HepG2 (cell line): ENCODE measurements around the gene ZNF3.

Source experiments
- CAMTA2 ChIP-seq: sonication (generic); formaldehyde crosslinking; IDR thresholded peaks from 2 replicates; pipeline ENCODE4 v1.4.0; 2020; ENCODE audit warnings: mild to moderate bottlenecking, missing genetic modification reagents, borderline replicate concordance
- CEBPB ChIP-seq: IDR thresholded peaks from 2 replicates; pipeline ENCODE4 v1.6.1; 2011; ENCODE audit warnings: low read depth, low read length, improper control_type of control experiment, borderline replicate concordance
- CTCF ChIP-seq: sonication (generic); formaldehyde crosslinking; IDR thresholded peaks from 2 replicates; pipeline ENCODE4 v1.5.0; 2020; ENCODE audit warnings: mild to moderate bottlenecking, missing genetic modification reagents, moderate library complexity
- ELF1 ChIP-seq: sonication (generic); formaldehyde crosslinking; IDR thresholded peaks from 2 replicates; pipeline ENCODE4 v1.4.0; 2020; ENCODE audit warnings: missing genetic modification reagents
- ETV6 ChIP-seq: sonication (generic); formaldehyde crosslinking; conservative IDR thresholded peaks from 2 replicates; pipeline ENCODE4 v1.4.0; 2020; ENCODE audit warnings: missing genetic modification reagents
- FOXC1 ChIP-seq: sonication (generic); formaldehyde crosslinking; IDR thresholded peaks from 2 replicates; pipeline ENCODE4 v1.8.0; 2022; ENCODE audit warnings: mild to moderate bottlenecking, missing genetic modification reagents, borderline replicate concordance
- GABPA ChIP-seq, 2 experiments: IDR thresholded peaks; 2 replicates each; pipeline ENCODE4 v1.6.1; 2011 to 2016; ENCODE audit warnings: low read depth in 2 of 2, low read length in 1 of 2, missing biosample characterization in 1 of 2, missing genetic modification characterization in 1 of 2
- RBM39 ChIP-seq: fragments of 200-400 bp; formaldehyde crosslinking; IDR thresholded peaks from one replicate; pipeline ENCODE4 v1.6.1; 2018; ENCODE audit warnings: antibody characterized with exemption, mild to moderate bottlenecking, low read depth, low read length; ENCODE audit not compliant: poor library complexity, severe bottlenecking
- TAF1 ChIP-seq: sonication (generic); formaldehyde crosslinking; IDR thresholded peaks from 2 replicates; pipeline ENCODE4 v1.4.0; 2020; ENCODE audit warnings: missing genetic modification reagents
- YY1 ChIP-seq: IDR thresholded peaks from 2 replicates; pipeline ENCODE4 v1.6.1; 2011; ENCODE audit warnings: low read length, low read depth, moderate library complexity, mild to moderate bottlenecking; ENCODE audit not compliant: insufficient read depth, insufficient replicate concordance
- ZMYM2 ChIP-seq: sonication (generic); formaldehyde crosslinking; IDR thresholded peaks from 2 replicates; pipeline ENCODE4 v1.8.0; 2022; ENCODE audit warnings: mild to moderate bottlenecking, missing genetic modification reagents
- ZNF205 ChIP-seq: IDR thresholded peaks from 2 replicates; pipeline ENCODE4 v1.6.1; 2018; ENCODE audit warnings: missing biosample characterization, missing genetic modification reagents
- TF ChIP-seq, protein P1 (sequence below): sonication (generic); formaldehyde crosslinking; IDR thresholded peaks from 2 replicates; pipeline ENCODE4 v1.4.0; 2020; ENCODE audit warnings: missing genetic modification reagents

- TF ChIP-seq ETV6 (CRISPR knock-in tag) (no peak), ZMYM2 (peak; percentile 50), TAF1 (CRISPR knock-in tag) (no peak), ZNF205 (peak; percentile 99), ELF1 (CRISPR knock-in tag) (no peak; the same call in 1 of the 2 replicates), CTCF (CRISPR knock-in tag) (no peak), CEBPB (no peak), CAMTA2 (CRISPR knock-in tag) (no peak), GABPA (IDR thresholded peaks at IDR 0.05; ENCODE audit: low read depth, low read length) (no peak), GABPA (CRISPR knock-in tag; IDR thresholded peaks at IDR 0.05; ENCODE audit: low read depth) (peak; percentile 25; the same call in 1 of the 2 replicates), FOXC1 (CRISPR knock-in tag) (no peak), RBM39 (no peak), YY1 (no peak)
- TF ChIP-seq, protein P1, sequence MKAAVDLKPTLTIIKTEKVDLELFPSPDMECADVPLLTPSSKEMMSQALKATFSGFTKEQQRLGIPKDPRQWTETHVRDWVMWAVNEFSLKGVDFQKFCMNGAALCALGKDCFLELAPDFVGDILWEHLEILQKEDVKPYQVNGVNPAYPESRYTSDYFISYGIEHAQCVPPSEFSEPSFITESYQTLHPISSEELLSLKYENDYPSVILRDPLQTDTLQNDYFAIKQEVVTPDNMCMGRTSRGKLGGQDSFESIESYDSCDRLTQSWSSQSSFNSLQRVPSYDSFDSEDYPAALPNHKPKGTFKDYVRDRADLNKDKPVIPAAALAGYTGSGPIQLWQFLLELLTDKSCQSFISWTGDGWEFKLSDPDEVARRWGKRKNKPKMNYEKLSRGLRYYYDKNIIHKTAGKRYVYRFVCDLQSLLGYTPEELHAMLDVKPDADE = no peak
Observed at GRCh38 chr7:100024020-100024619, 57.4 kb downstream of the ZNF3 start.
